Fibroblast of mammary gland (primary cell): Measurements from ENCODE around the gene ARHGEF28.

ENCODE experiments used
- DNase-seq: peaks from one replicate; pipeline ENCODE4 v3.0.0-alpha.2; 2010; ENCODE audit warnings: low read depth
- H3K4me3 ChIP-seq: 2 replicates; pipeline ENCODE4 v1.5.1; 2011; ENCODE audit warnings: low read depth, mild to moderate bottlenecking, low read length, moderate library complexity; ENCODE audit not compliant: control insufficient read depth
- TF ChIP-seq, protein P1 (sequence below): conservative IDR thresholded peaks from 2 replicates; pipeline ENCODE4 v1.5.1; 2011; ENCODE audit warnings: low read depth, low read length, inconsistent platforms; ENCODE audit not compliant: control insufficient read depth, insufficient read depth

Gene ARHGEF28

DNA sequence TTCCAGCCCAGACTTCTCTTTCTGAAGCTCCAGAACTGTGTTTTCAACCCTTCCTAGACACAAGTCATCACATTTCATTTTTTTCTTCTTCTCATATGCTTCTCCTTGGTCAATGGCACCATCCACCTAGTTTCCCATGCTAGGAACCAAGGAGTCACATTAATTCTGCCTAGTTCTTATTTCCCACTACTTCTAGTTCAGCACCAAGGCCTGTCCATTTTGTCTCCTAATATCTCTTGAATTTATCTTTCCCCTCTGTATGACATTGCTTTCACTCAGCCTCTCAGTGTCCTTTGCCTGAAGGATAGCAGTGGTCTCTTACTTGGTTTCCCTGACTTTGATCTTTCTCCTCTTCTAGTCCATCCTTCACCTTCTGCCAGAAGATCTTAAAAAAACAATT is 38.8 kb downstream of the ARHGEF28 start:
- no peak overlapping the region for H3K4me3 ChIP-seq
- TF ChIP-seq, protein P1, sequence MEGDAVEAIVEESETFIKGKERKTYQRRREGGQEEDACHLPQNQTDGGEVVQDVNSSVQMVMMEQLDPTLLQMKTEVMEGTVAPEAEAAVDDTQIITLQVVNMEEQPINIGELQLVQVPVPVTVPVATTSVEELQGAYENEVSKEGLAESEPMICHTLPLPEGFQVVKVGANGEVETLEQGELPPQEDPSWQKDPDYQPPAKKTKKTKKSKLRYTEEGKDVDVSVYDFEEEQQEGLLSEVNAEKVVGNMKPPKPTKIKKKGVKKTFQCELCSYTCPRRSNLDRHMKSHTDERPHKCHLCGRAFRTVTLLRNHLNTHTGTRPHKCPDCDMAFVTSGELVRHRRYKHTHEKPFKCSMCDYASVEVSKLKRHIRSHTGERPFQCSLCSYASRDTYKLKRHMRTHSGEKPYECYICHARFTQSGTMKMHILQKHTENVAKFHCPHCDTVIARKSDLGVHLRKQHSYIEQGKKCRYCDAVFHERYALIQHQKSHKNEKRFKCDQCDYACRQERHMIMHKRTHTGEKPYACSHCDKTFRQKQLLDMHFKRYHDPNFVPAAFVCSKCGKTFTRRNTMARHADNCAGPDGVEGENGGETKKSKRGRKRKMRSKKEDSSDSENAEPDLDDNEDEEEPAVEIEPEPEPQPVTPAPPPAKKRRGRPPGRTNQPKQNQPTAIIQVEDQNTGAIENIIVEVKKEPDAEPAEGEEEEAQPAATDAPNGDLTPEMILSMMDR = no peak
- no peak for DNase-seq

DNA sequence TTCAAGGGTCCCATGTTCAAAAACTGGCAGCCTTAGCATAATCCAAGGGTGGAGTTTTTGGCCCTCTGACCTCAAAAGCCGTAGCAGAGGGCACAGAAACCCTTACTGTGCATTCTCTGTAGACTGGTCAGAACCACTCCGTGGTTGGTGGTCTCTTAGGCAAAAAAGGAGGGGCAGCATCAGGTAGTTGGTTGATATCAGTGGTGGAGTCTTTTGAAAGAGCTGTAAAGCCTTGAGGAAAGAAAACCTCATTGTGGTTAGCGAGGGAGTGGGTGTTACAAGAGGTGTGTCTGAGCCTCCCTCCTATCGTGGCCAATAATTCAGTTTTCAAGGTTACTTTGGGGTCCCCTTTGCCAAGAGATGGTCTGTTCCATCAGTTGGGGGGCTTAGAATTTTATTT is 40.9 kb downstream of the ARHGEF28 start:
- TF ChIP-seq, protein P1 = no peak
- DNase-seq = no peak
- H3K4me3 ChIP-seq = no peak overlapping the region

DNA sequence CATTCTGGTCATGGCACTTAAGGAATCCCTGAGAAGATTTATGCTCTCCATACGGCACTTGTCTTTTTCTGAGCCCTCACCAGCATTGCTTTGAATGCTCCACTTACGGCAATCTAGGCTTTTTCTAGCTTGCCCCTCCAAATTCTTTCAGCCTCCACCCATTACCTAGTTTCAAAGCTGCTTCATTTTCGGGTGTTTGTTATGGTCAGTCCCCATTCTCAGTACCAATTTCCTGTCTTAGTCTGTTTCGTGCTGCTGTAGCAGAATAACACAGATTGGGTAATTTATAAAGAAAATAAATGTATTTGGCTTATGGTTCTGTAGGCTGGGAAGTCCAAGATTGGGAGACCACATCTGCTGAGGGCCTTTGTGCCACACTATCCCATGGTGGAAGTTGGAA is 42.0 kb downstream of the ARHGEF28 start:
- no peak for DNase-seq
- no peak overlapping the region for H3K4me3 ChIP-seq
- TF ChIP-seq, protein P1 = no peak

DNA sequence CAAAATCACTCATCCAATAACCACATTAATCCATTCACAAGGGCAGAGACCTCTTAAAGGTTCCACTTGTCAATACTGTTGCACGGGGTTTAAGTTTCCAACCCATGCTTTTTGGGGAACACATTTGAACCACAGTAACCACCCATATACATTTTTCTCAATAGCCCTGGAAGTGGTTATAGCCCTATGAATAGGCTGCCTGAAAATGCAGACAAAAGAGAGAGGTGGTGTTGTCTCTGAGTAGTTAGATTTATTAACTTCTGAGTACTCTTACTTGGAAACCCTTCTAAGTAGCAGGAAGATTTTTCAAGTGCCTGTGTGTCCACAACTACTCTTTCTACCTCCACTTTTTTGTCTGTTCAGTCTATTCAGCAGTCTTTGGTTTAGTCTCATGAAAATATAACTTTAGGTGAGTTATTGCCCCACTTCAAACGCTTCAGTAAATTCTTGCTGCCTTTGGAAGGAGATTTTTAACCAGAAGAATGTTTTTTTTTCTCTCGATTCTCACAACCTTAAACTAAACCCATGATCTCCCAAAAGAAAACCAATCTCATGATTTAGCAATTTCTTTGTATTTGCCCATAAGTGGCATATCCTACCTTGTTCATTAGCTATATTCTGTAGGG is 42.6 kb downstream of the ARHGEF28 start:
- H3K4me3 ChIP-seq = no peak overlapping the region
- TF ChIP-seq, protein P1 = no peak
- no peak for DNase-seq

DNA sequence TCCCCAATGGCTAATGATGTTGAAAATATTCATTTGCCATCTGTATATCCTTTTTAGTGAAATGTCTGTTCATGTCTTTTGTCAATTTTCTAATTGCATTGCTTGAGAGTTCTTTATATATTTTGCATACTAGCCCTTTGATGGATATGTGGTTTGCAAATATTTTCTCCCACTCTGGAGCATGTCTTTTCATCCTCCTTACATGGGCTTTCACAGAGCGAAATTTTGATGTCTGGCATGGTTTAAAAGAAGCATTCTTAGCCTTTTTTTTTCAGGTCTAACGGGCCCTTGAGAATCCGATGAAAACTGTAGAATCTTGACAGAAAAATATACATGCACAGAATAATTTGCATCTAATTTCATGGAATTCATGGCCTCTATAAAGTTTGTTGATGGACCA is 44.7 kb downstream of the ARHGEF28 start:
- DNase-seq = no peak
- TF ChIP-seq, protein P1 = no peak
- no peak overlapping the region for H3K4me3 ChIP-seq

DNA sequence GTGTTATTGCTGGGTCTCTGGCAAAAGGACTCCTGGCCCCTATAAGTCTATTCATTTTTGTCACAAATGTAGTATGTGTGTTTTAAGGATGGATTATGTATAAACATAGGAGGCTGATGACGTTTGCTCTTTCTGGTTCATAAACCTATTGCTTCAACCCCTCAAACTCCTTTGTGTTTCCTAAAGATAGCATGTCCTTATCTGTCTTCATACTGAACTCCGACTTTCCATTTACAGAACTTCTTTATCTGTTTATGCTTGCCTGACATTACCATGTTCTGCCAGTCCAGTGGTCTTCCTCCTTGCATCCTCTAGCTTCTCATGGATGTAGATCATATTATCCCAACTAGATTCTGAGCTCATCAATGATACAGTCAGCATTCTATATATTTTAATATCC is 46.1 kb downstream of the ARHGEF28 start:
- TF ChIP-seq, protein P1 = no peak
- no peak for DNase-seq
- H3K4me3 ChIP-seq = no peak overlapping the region

DNA sequence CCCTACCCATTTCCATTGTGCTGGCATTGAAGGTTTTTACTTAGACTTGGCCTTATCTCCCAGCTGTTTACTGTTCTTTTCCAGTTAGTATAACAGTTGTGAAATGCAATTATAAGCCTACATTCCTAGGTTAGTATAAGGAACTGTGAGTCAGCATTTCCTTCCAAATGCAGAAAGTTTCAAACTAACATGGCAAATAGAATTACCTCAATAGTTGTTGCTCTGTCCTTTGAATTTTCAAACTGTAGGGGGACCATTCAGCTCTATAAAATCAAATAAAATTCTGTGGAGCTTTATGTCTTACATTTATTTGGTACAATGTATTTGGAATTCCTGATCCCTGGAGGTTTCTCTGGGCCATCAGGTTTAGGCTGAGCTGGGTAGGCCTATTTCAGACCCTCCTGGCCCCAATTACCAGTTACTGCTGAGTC is 47.2 kb downstream of the ARHGEF28 start:
- TF ChIP-seq, protein P1 = peak; percentile 11
- H3K4me3 ChIP-seq = no peak overlapping the region
- DNase-seq = peak; percentile 87
